HG02884 (cell line): ENCODE results near the gene ADGRA3.

Source experiments
- ATAC-seq: cut with Tn5 transposase; IDR thresholded peaks from one replicate; pipeline ENCODE4 v1.9.1; 2021; ENCODE audit warnings: mild to moderate bottlenecking, moderate library complexity; ENCODE audit not compliant: unreplicated experiment

The ADGRA3 gene

DNA sequence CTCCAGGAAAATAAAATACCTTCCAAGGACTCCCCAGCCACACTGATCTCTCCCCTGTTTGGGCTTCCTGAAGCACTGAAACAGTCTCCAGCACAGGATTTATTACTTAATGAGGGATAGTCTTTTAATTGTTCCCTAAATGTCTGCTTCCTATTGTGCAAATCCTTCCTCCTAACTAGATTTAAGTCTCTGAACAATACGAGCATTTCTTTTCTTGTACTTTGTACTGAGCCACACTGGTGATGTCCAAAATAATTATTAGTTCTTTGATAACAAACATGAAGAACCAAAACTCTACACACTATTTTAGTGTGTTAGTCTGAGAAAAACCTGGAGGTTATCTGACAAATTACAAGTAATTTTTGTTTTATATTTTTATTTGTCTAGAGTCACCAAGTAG, 5.1 kb downstream of the ADGRA3 start:
- ATAC-seq, result no peak

GRCh38 chr4:22508376-22508775, 7.5 kb downstream of the ADGRA3 start:
- no peak for ATAC-seq

- no peak for ATAC-seq
These were observed 10.9 kb downstream of the ADGRA3 start for GRCh38 chr4:22504922-22505321.

DNA sequence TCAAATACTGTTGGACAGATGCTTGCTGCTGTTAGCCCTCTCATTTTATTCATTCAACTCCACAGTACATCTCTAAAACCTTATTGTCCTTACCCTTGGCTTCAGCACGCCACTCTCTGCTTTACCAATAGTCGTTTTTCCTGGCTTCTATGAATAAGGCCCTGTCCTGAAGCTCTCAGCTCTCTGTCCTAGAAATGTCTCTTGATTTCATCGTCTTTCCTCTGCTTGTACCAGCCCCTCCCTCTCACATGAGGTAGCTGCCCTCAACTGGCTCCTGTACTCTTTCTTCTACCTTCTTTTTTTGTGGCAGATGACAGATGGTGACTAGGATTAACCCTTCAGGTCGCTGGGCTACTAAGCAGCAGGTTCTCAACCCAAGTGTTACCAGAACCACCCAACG, 11.4 kb downstream of the ADGRA3 start:
- no peak for ATAC-seq

GRCh38 chr4:22502895-22503814, 12.7 kb downstream of the ADGRA3 start:
- ATAC-seq, result no peak

GRCh38 chr4:22501715-22502095, 14.2 kb downstream of the ADGRA3 start:
- no peak for ATAC-seq

- no peak for ATAC-seq
These were observed 14.8 kb downstream of the ADGRA3 start for GRCh38 chr4:22500831-22501714.

- ATAC-seq, result no peak
These were observed 15.7 kb downstream of the ADGRA3 start for GRCh38 chr4:22500128-22500611.

DNA sequence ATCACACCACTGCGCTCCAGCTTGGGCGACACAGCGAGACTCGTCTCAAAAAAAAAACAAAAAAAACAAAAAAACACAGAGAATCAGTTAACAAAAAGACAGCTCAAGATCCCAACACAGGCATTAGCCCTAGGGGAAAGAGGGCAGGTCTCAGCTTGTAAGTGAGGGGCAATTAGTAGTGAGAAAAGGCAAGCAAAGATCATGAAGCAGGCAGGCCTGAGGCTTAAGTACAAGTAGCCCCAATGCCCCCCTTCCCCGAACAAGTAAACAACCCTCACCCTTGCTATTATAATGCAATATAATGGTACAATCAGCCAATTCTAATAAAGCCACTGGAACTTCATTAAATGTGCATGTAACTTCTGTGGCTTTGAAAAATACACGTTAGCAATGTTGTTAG, 17.0 kb downstream of the ADGRA3 start:
- ATAC-seq, result no peak

DNA sequence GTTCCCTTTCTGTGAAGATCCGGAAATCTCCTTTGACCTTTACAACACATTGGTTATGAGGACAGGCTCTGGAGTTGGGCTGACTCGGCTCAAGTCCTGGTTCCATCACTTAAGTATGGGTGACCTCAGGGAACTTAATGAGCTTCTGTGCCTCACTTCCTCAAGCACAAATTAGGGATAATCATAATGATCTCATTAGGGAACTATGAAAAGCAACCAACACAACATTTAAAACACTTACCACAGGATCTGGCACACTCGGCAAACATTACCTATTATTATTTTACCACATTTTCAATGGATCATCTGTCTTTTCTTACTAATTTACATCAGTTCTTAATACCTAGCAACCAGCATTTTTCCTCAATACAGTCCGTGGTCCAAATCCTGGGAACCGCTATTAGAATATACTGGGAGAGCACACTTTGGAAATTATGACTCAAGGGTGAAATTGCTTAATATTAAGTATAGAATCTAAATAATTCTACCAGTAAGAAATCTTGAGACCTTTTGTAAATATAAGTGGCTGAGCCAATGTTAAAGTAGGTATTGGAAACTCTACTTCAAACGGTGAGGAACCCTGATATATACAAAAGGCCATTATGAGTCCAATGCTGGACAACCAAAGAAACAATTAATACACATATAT, 19.6 kb downstream of the ADGRA3 start:
- ATAC-seq, result no peak

- ATAC-seq, result no peak
These were observed 22.3 kb downstream of the ADGRA3 start for GRCh38 chr4:22493523-22493922.

- ATAC-seq, result no peak
These were observed 22.9 kb downstream of the ADGRA3 start for GRCh38 chr4:22492987-22493386.

- no peak for ATAC-seq
These were observed 23.9 kb downstream of the ADGRA3 start for GRCh38 chr4:22491939-22492338.

GRCh38 chr4:22490718-22491315, 25.0 kb downstream of the ADGRA3 start:
- no peak for ATAC-seq

- no peak for ATAC-seq
These were observed 27.8 kb downstream of the ADGRA3 start for GRCh38 chr4:22488106-22488505.

DNA sequence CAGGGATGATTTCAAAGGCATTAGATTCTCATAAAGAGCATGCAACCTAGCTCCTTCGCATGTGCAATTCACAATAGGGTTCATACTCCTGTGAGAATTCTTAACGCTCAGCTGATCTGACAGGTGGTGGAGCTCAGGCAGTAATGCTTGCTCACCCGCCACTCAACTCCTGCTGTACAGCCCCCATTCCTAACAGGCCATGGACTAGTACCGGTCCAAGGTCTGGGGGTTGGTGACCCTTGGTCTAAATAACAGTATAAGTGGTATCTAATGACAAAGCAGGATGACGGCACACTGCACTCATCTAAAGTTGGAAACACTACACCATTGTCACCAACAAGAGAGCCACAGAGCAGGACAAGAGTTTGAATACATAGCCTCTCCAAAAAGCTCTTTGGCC, 28.5 kb downstream of the ADGRA3 start:
- ATAC-seq, result no peak

DNA sequence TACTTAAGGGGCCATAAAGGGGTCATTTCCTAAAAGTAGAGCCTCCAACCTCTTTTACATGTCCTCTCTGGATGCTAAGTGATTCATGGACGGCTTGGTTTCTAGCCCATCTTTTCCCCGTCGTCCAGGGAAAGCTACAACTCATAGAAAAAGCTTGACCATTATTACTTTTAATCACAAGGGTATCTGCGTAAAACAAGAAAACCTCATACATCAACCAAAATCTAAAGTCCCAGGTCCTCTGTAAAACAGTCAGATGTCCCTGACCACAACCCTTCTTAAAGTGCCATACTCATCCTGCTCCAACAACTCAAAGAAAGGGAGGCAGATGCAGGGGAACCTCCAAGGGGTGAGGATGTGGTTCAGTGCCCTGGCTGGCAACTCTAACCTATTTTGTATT, 29.6 kb downstream of the ADGRA3 start:
- no peak for ATAC-seq

GRCh38 chr4:22485737-22486136, 30.1 kb downstream of the ADGRA3 start:
- no peak for ATAC-seq

DNA sequence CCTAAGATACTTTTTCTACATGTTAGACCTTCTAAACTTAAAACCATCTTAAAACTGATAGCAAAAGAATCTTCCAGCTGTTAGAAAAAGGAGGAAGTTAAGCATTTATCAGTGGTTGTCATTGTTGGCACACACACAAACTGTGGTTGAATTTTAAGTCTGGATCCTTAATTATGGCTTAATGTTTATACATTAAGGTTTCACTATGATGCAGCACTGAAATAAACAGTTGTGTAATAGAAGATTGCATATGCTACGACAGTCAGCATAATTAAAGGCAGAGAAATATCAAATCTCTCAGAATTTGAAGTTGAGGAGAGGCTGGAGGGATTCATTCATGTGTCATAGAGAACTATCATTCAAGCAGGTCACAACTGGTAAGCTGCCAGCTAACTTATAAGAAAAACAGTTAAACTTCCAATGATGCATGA, 32.3 kb downstream of the ADGRA3 start:
- ATAC-seq, result no peak

DNA sequence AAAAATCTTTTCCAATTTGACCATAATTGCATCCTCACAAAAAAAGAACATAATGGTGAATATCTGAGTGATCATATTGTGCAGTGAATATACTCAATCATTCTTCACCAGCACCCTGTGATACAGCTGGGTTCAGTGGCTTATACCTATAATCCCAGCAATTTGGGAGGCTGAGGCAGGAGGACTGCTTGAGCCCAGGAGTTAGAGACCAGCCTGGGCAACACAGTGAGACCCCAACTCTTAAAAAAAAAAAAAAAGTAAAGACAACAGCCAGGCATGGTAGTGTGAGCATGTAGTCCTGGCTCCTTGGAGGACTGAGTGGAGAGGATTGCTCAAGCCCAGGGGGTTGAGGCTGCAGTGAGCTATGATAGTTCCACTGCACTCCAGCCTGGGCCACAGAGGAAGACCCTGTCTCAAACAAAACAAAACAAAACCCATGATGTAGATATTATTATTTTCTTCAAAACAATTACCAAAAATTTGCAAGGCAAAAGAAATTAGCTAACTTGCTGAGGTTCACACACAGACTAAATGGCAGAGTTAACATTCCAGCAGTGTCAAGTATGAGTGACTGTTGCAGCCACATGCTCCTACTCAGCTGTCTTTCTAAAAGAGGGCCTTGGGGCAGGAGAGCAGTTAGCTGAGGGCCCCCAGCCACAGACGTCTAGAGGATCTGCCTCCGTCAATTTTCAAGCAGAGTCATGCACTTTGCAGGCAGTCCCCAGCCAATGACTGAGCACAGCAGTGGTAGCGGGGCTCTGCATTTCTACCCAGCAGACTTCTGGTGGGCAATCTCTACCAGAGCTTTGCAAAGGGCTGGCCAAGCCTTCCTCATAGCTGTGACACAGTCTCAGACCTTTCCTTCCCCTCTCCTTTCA, 33.4 kb downstream of the ADGRA3 start:
- no peak for ATAC-seq
